Kidney glomerular epithelial cell (primary cell): ENCODE results near the gene CST4.
A peak's percentile ranks its signal among the peaks of the same experiment; 100 is the strongest.
"Not testable (repeated sequence)": the region's sequence is repeated elsewhere in the genome, so short reads cannot be mapped to it uniquely, and the experiment has no call there.

Experiments used
- DNase-seq: peaks from one replicate; lab custom pipeline; 2025; lab: John Stamatoyannopoulos, UW

CST4 gene

GRCh38 chr20:23659989-23660837, 28.6 kb downstream of the CST4 start:
- no peak for DNase-seq

DNA sequence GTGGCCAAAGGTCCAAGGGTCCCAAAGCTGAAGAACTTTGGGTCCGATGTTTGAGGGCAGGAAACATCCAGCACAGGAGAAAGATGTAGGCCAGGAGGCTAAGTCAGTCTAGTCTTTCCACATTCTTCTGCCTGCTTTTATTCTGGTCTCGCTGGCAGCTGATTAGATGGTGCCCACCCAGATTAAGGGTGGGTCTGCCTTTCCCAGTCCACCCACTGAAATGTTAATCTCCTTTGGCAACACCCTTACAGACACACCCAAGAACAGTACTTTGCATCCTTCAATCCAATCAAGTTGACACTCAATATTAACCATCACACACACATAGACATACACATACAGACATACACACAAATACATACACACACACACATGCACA, 29.2 kb downstream of the CST4 start:
- DNase-seq: not testable (repeated sequence)

DNA sequence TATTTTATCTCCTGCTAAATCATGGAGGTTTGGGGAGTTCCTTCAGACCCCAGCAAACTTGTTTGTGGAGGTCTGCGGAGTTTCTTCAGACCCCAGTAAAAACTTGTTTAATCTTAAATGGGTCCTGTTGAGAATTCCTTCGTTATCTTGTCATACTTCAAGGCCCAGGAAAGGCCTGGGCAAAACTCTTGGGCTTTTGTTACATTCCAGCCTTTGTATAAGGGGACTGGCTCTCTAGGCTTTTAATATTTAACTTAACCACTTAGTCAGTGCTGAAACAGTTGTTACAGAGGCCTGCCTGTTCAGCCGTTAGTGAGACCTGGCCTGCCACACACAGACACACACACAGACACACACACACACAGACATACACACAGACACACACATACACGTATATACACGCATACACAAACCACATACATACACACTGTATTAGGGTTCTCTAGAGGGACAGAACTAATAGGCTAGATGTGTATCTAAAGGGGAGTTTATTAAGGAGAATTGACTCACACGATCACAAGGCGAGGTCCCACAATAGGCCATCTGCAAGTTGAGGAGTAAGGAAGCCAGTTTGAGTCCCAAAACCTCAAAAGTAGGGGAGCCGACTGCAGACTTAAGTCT, 29.7 kb downstream of the CST4 start:
- peak; percentile 87 for DNase-seq

DNA sequence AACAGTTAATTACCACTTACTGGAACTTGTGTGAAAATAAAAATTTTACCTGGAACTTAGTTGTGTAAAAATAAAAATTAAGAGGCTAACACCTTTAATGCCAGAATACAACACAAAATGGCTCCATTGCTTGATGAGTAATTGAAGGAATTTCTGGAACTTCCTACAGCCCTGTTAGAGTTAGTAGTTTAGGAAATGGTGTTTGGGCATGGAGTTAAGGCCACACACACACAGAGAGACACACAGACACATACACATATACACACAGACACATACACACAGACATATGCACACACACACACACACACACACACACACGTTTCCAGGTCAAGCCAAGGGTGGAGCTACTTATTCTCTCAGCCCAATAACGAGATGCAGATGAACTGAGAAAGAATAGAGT, 30.5 kb downstream of the CST4 start:
- no peak for DNase-seq

DNA sequence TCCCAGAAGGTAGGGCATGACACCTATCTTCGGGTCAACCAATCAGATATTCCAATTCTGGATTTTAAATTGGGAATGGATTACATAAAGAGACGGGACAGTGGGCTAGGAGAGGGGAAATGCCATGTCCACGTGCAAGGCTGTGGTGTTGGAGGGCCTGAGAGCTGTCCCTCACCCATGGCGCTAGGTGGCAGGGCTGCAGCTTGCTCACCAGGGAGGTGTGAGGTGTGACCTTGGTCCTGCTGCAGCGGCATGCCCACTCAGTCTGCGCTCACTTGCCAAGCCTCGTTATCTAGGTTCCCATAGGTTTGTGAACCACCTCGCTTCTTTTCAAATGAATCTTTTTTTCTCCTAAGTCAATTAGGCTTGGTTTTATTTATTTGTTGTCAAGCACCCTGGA, 31.6 kb downstream of the CST4 start:
- DNase-seq: no peak

- no peak for DNase-seq
Measured at GRCh38 chr20:23656372-23656771, 32.5 kb downstream of the CST4 start.

DNA sequence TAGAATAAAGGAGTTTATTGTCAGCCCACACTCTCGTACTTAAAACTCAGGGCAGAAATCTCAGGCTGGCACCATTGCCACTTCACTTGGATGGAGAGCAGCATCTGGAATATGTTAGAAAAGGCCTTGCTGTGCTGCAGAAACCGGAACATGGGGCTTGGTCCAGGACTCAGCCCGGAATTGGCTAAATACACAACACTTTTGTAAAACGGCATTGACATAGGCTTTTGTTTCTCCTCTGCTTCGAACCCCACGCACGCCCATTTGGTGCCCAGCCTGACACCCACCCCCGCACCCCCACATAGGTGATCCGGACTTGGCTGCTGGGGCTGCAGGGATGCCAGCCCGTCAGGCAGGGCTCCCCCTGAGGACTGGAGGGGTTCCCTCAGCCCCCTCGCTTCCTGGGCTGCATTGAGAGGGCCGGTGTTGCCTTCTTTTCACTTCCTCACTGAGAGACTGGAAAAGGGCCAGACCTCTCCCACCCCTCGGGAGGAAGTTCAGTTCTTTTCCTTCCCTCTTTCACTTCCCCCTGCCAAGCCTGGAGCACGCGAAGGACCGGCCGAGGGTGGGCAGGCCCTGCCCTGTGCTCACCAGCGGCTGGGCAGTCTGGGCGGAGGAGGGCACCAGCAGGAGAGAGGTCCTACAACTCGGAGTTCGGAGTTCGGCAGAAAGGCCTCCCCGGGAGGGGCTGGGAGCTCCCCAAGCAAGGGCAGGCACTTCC, 33.2 kb downstream of the CST4 start:
- DNase-seq: no peak

- DNase-seq: no peak
Measured at GRCh38 chr20:23654717-23655116, 34.1 kb downstream of the CST4 start.

GRCh38 chr20:23654000-23654399, 34.8 kb downstream of the CST4 start:
- no peak for DNase-seq

- no peak for DNase-seq
Measured at GRCh38 chr20:23653400-23653938, 35.4 kb downstream of the CST4 start.

DNA sequence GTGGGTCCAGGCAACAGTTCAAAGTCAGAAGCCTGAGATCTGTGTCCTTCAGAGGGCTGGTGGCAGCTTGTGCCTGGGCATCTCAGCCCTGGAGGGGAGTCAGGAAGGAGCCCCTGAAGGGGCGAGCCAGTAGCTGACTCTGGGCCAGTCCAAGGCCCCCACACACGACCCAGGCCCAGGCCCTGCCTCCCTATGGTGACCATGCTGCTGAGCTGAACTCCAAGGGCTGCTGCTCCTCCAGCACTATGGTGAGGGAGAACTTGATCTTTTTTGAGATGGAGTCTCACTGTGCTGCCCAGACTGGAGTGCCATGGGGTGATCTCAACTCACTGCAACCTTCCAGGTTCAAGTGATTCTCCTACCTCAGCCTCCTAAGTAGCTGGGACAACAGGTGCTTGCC, 35.9 kb downstream of the CST4 start:
- DNase-seq: no peak

GRCh38 chr20:23652371-23652770, 36.5 kb downstream of the CST4 start:
- peak; percentile 84 for DNase-seq

GRCh38 chr20:23651117-23651516, 37.7 kb downstream of the CST4 start:
- DNase-seq: no peak

DNA sequence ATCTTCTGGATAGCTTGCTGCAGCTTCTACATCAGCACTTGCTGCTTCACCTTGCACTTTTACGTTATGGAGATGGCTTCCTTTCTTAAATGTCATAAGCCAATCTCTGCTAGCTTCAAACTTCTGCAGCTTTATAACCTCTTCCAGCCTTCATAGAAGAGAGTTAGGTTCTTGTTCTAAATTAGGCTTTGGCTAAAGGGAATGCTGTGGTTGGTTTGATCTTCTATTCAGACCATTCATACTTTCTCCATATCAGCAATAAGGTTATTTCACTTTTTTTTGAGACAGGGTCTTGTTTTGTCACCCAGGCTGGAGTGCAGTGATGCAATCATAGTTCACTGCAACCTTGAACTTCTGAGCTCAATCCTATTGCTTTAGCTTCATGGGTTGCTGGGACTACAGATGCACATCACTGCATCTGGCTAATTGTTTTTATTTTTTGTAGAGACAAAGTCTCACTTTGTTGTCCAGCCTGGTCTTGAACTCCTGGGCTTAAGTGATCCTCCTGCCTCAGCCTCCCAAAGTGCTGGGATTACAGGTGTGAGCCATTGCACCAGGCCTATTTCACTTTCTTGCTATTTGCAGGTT, 38.9 kb downstream of the CST4 start:
- DNase-seq: no peak

DNA sequence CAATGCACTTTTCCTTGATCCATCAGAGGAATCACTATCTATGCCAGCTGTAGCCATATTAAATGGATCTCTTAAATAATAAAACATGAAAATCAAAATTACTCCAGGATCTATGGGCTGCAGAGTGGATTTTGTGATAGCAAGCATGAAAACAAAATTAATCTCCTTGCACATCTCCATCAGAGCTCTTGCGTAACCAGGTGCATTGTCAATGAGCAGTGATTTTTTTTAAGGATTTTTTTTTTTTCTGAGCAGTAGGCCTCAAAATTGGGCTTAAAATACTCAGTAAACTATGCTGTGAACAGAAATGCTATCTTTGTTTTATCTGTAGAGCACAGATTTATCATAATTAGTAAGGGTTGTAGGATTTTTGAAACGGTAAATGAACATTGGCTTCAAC, 39.6 kb downstream of the CST4 start:
- DNase-seq: no peak

GRCh38 chr20:23647346-23647745, 41.5 kb downstream of the CST4 start:
- no peak for DNase-seq

DNA sequence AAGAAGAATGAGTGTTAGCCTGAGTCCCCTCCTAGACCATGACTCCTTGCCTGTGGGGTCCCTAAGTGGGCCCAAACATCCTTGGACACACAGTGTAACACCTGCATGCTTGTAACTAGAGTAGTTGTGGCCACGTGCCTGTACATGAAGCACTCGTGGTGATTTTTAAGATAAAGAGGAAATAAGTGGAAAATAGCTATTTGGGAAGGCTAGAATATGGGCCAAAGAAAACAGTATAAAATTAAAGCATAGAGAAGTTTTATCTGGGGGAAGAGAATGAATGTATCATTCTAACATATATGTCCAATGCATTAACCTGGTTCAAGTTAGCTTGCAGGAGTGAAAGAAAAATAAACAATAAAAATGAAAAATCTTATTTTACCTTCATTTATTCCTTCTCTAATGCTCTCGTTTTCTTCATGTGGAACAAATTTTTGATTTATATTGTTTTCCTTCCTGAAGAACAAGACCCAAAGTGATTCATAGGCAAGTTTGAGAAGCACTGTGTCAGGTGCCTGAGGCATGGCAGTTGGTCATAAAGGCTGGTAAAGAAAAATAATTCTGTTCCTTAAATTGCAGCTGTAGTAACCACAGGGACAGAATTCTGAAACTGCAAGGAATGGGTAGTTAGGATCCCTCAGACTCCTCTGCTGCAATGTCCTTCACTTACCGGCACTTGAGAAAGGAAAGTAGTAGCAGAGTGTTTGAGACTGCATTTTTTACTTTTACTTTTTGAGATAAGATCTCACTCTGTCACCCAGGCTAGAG, 42.5 kb downstream of the CST4 start:
- DNase-seq: no peak

GRCh38 chr20:23645575-23645974, 43.3 kb downstream of the CST4 start:
- DNase-seq: no peak

DNA sequence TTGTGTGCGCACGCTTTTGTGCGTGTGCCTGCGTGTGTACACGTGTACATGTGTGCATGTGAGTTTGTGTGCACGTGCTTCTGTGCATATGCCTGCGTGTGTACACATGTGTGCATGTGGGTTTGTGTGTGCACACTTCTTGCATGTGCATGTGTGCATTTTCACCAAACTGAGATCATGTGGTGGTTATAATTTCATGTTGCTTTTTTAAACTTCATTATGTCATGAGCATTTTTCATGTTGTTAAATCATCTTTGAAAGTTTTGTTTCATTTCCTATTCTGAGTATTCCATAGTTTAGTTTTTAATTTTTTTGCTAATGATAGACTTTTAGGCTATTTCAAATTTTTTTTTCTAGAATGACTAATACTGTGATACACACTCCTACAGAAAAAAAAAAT, 44.7 kb downstream of the CST4 start:
- DNase-seq: no peak

GRCh38 chr20:23643659-23644058, 45.2 kb downstream of the CST4 start:
- DNase-seq: no peak

DNA sequence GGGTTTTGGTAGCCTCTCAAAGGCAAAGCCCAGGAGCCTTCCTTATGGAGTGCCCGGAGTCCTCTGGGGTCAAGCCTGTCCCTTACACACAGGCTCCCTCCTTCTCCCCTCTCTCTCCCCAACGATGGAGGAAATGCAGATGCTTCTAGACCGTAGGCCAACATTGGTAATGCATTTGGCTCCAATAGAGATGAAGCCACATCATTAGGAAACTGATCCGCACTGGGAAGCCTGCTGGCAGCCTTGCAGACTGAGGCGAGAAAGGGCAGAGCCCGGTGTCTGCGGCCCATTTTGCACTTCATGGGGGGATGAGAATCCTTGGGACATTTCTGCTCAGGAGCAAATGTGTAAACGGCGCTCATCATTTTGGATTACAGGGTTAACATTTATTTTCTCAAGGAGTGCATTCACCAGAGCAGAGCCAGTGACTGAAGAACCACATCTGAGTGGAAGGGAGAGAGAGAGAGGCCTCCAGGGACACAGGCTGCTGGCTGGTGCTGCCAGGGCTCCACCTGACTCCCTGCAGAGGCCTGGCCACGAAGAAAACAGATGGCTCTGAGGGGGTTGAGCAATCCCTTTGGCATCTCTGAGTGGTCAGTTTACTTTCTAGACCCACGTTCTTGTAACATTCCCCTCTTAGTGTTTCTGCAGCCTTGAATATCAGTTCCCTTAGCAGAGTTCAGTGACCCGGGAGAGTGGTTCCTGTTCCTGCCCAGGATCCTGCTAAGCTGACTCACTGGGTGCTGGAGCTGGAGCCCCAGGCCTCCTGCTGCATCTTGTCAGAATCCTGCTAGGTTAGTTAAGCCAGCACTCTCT, 46.7 kb downstream of the CST4 start:
- peak; percentile 71 for DNase-seq
